Activated T-helper 17 cell treated with anti-CD3 and anti-CD28 coated beads, Interleukin-2, amount 50 U/mL, for 72 hours (primary cell): Measurements from ENCODE around the gene WRNIP1. TPM values are rescaled to one million over a fixed set of nuclear protein-coding genes. Genes with fewer than 3 reads are reported as not detected.

ENCODE experiments used
- ATAC-seq: fragments of 150-1000 bp; cut with Tn5 transposase; replicated peaks from 2 replicates; pipeline ENCODE4 v1.10.0; 2021; ENCODE audit warnings: mild to moderate bottlenecking, moderate library complexity
- H3K27ac Mint-ChIP-seq: one replicate; pipeline ENCODE4 v1.8.0; 2022; ENCODE audit warnings: mixed read lengths
- H3K27me3 Mint-ChIP-seq: one replicate; pipeline ENCODE4 v1.8.0; 2022; ENCODE audit warnings: mixed read lengths
- H3K36me3 Mint-ChIP-seq: one replicate; pipeline ENCODE4 v1.8.0; 2022; ENCODE audit warnings: low read depth, mild to moderate bottlenecking, mixed read lengths
- H3K4me1 Mint-ChIP-seq: one replicate; pipeline ENCODE4 v1.8.0; 2022; ENCODE audit warnings: mixed read lengths
- H3K4me3 Mint-ChIP-seq: one replicate; pipeline ENCODE4 v1.8.0; 2022; ENCODE audit warnings: mild to moderate bottlenecking, mixed read lengths
- H3K9me3 Mint-ChIP-seq: one replicate; pipeline ENCODE4 v1.8.0; 2022; ENCODE audit warnings: mixed read lengths
- total RNA-seq, 2 donors: library from RNA; stranded (reverse); gene quantifications; one replicate each; pipeline ENCODE4 v1.2.3, GENCODE V29; 2022

WRNIP1 gene
- total RNA-seq, 2 donors from 2014 or later, result 30.4 to 48.5 TPM

GRCh38 chr6:2830183-2830582 lies 65.0 kb downstream of the WRNIP1 start:
- H3K4me1 Mint-ChIP-seq, result peaks cover 11% of the 10 kb centered on the region
- H3K36me3 Mint-ChIP-seq, result peaks cover 44% of the 10 kb centered on the region

GRCh38 chr6:2831392-2831791 lies 66.2 kb downstream of the WRNIP1 start:
- no peak overlapping the region for H3K27ac Mint-ChIP-seq
- H3K36me3 Mint-ChIP-seq, result peaks cover 56% of the 10 kb centered on the region
- no peak overlapping the region for H3K4me3 Mint-ChIP-seq
- no peaks in the 10 kb centered on the region for H3K9me3 Mint-ChIP-seq
- H3K4me1 Mint-ChIP-seq, result peaks cover 11% of the 10 kb centered on the region
- no peak for ATAC-seq
- no peaks in the 10 kb centered on the region for H3K27me3 Mint-ChIP-seq

More at GRCh38 chr6:2830183-2830582, 65.0 kb downstream of the WRNIP1 start:
- no peaks in the 10 kb centered on the region for H3K9me3 Mint-ChIP-seq
- ATAC-seq, result no peak
- H3K27ac Mint-ChIP-seq, result no peak overlapping the region
- H3K4me3 Mint-ChIP-seq, result no peak overlapping the region
- H3K27me3 Mint-ChIP-seq, result no peaks in the 10 kb centered on the region

DNA sequence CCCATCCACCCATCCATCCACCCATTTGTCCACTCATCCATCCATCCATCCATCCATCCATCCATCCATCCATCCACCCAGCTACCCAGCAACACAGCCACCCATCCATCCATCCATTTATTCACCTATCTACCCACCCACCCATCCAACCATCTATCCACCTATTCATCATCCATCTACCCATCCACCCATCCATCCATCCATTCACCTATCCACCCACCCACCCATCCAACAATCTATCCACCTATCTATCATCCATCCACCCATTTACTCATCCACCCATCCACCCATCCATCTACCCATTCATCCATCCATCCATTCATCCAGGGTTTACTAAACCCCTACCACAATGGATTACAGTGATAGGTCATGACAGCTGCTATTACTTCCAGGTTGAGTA lies 69.1 kb downstream of the WRNIP1 start:
- no peak overlapping the region for H3K4me3 Mint-ChIP-seq
- H3K36me3 Mint-ChIP-seq, result peaks cover 84% of the 10 kb centered on the region
- H3K27me3 Mint-ChIP-seq, result no peaks in the 10 kb centered on the region
- no peak for ATAC-seq
- H3K9me3 Mint-ChIP-seq, result no peaks in the 10 kb centered on the region
- no peak overlapping the region for H3K27ac Mint-ChIP-seq
- peaks cover 15% of the 10 kb centered on the region for H3K4me1 Mint-ChIP-seq

Other genes with a start within 250 kb of the WRNIP1 start
- under 1 TPM; 0.21 to 0.28 TPM for gene MYLK4, start 14.5 kb upstream of the WRNIP1 start, total RNA-seq
- 10 to 100 TPM; 33.4 to 67.8 TPM for gene SERPINB1, start 76.5 kb downstream of the WRNIP1 start, total RNA-seq
- gene SERPINB9, start 137.9 kb downstream of the WRNIP1 start, total RNA-seq, result 10 to 100 TPM; 11.2 to 66.1 TPM
- 10 to 100 TPM; 22.1 to 26.0 TPM for gene SERPINB6, start 206.2 kb downstream of the WRNIP1 start, total RNA-seq
- 10 to 100 TPM; 25.1 to 29.3 TPM for gene NQO2, start 234.5 kb downstream of the WRNIP1 start, total RNA-seq